Adrenal gland (tissue), 5 donors: ENCODE data around the gene PPP2R3C.
"Not testable (repeated sequence)": the region's sequence is repeated elsewhere in the genome, so short reads cannot be mapped to it uniquely, and the experiment has no call there.

Experiments used
- POLR2A ChIP-seq, 2 donors: fragments of 450-650 bp; IDR thresholded peaks; one replicate each; pipeline ENCODE4 v1.6.1; 2017; ENCODE audit warnings: antibody characterized with exemption in 2 of 2, mild to moderate bottlenecking in 2 of 2, moderate library complexity in 1 of 2
- TF ChIP-seq, protein P1 (sequence below), 6 experiments: fragments of 450-650 bp in 4 of 6; fragments of 200-600 bp in 2 of 6; sonication (generic) in 1 of 6; IDR thresholded peaks; 1 replicate in 5 of 6; 2 replicates in 1 of 6; pipeline versions ENCODE4 v1.5.1 to v1.8.0; 2016 to 2021; ENCODE audit warnings: antibody characterized with exemption in 6 of 6, mild to moderate bottlenecking in 2 of 6, moderate library complexity in 1 of 6
- donor health status: DM: no; HTN: no; CAD: no.

DNA sequence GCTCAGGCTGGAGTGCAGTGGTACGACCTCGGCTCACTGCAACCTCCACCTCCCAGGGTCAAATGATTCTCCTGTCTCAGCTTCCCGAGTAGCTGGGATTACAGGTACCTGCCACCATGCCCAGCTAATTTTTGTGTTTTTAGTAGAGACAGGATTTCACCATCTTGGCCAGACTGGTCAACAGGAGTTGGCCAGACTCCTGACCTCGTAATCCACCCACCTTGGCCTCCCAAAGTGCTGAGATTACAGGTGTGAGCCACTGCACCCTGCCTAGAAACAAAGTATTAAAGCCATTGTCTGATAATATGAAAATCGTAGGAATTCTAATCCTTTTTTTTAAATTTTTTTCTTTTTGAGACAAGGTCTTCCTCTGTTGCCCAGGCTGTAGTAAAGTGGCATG, 56.1 kb downstream of the PPP2R3C start:
- TF ChIP-seq, protein P1, sequence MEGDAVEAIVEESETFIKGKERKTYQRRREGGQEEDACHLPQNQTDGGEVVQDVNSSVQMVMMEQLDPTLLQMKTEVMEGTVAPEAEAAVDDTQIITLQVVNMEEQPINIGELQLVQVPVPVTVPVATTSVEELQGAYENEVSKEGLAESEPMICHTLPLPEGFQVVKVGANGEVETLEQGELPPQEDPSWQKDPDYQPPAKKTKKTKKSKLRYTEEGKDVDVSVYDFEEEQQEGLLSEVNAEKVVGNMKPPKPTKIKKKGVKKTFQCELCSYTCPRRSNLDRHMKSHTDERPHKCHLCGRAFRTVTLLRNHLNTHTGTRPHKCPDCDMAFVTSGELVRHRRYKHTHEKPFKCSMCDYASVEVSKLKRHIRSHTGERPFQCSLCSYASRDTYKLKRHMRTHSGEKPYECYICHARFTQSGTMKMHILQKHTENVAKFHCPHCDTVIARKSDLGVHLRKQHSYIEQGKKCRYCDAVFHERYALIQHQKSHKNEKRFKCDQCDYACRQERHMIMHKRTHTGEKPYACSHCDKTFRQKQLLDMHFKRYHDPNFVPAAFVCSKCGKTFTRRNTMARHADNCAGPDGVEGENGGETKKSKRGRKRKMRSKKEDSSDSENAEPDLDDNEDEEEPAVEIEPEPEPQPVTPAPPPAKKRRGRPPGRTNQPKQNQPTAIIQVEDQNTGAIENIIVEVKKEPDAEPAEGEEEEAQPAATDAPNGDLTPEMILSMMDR (IDR thresholded peaks at IDR 0.05) = not testable (repeated sequence)
- not testable (repeated sequence) for TF ChIP-seq POLR2A (IDR thresholded peaks at IDR 0.05)
